ENCODE results near the gene ZIC2.

Gene ZIC2

GRCh38 chr13:99973163-99973807 lies 8.3 kb upstream of the ZIC2 start:
- in situ Hi-C loops (cut with MboI; ENCODE audit: low sequenced_read_pairs), result no loop called here

GRCh38 chr13:99973808-99974185 lies 7.8 kb upstream of the ZIC2 start:
- in situ Hi-C loops (cut with MboI; ENCODE audit: low sequenced_read_pairs), result no loop called here

- in situ Hi-C loops (cut with MboI; ENCODE audit: low sequenced_read_pairs), result no loop called here
Measured at GRCh38 chr13:99974296-99974938, 7.2 kb upstream of the ZIC2 start.

GRCh38 chr13:99974939-99975561 lies 6.5 kb upstream of the ZIC2 start:
- in situ Hi-C loops (cut with MboI; ENCODE audit: low sequenced_read_pairs), result no loop called here

DNA sequence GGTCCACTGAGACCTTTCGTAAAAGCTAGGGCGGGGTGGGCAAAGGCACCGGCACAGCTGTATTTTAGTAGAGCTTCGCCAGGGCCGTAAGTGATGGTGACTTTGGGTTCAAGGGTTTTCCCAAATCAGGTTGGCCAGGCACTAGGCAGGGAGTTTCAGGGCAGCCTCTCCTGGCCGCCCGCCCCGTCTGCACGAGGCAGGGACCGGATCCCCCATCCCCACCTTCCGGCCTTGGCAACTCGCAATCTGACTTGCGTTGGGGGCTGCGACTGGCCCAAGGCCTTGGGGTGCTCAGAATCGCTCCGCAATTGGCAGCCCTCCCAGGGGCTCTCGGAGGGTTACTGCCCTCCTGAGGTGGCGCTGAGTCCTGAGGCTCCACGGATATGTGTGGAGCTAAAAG lies 6.0 kb upstream of the ZIC2 start:
- in situ Hi-C loops (cut with MboI; ENCODE audit: low sequenced_read_pairs), result no loop called here

- in situ Hi-C loops (cut with MboI; ENCODE audit: low sequenced_read_pairs), result no loop called here
Measured at GRCh38 chr13:99976575-99976974, 5.0 kb upstream of the ZIC2 start.

GRCh38 chr13:99977334-99977911 lies 4.2 kb upstream of the ZIC2 start:
- in situ Hi-C loops (cut with MboI; ENCODE audit: low sequenced_read_pairs), result no loop called here

DNA sequence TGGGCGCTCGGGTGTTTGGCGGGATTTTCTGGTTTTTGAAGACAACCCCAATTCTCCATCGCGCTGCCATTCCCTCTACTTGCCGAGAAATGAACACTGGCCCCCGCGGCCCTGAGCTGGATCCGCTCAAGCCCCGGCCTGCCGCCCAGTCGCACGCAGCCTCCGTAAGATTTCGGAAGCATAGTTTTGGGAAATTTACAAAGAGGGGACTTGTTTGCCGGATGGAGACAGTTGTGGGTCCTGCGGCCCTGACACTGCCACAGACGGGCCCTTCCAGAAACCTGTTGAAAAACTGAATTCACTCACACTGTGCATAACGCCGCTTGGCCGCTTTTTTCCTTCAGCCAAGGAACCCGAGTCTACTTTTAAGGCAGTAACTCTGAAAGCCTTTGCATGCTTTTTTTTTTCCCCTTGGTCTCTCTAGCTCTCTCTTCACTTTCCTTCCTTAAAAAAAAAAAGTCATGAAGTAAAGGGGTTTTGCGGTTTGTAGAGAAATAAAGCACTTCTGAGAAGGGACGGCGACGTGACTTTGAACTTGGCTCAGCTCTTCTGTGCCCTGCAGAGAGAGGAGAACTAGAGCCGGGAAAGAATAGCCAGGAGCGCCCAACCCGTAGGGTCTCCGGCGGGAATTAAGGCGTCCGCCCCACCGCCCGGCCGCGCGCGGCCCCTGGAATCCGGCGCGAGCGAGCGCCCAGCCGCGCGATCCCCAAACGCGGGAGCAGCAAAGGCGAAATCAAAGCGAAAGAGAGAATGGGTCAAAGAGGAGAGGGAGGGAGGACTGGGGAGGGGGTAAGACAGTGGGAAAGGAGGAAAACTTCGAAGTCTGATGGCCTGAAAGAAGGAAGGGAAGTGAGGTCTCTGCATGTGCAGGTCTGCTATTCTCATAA lies 3.4 kb upstream of the ZIC2 start:
- in situ Hi-C loops (cut with MboI; ENCODE audit: low sequenced_read_pairs), result no loop called here

DNA sequence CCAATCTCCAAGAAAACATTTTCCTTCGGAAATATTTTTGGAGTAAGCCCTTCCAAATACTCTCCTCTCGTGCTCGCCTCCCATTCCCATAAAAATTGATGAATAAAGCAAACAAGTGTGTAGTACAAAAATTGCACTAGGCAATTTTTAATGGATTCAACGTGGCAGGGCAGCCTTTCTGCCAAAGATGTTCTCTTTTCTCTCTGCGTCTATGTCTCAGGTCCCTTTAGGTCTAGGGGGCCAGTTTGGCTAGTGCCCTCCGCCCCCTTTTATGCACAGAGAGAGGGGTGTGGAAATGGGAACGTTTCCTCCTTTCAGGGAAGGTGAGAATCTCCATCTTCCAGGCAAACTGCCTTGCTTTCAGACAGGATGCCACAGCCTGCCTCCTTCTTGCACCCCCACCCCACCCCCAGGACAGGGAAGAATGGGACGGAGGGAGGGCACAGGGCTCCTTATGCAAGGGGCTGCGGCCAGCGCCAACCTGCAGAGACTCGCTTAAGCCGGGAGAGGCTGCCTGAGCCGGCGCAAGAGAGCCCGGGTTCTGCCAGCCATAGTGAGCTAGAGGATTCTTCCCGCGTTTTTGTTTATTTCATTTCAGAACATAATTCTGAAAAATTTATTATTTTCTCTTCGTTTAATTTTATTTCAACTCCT lies 2.7 kb upstream of the ZIC2 start:
- in situ Hi-C loops (cut with MboI; ENCODE audit: low sequenced_read_pairs), result no loop called here

- in situ Hi-C loops (cut with MboI; ENCODE audit: low sequenced_read_pairs), result no loop called here
Measured at GRCh38 chr13:99979453-99980200, 2.0 kb upstream of the ZIC2 start.

GRCh38 chr13:99980201-99980823 lies 1.3 kb upstream of the ZIC2 start:
- in situ Hi-C loops (cut with MboI; ENCODE audit: low sequenced_read_pairs), result no loop called here

DNA sequence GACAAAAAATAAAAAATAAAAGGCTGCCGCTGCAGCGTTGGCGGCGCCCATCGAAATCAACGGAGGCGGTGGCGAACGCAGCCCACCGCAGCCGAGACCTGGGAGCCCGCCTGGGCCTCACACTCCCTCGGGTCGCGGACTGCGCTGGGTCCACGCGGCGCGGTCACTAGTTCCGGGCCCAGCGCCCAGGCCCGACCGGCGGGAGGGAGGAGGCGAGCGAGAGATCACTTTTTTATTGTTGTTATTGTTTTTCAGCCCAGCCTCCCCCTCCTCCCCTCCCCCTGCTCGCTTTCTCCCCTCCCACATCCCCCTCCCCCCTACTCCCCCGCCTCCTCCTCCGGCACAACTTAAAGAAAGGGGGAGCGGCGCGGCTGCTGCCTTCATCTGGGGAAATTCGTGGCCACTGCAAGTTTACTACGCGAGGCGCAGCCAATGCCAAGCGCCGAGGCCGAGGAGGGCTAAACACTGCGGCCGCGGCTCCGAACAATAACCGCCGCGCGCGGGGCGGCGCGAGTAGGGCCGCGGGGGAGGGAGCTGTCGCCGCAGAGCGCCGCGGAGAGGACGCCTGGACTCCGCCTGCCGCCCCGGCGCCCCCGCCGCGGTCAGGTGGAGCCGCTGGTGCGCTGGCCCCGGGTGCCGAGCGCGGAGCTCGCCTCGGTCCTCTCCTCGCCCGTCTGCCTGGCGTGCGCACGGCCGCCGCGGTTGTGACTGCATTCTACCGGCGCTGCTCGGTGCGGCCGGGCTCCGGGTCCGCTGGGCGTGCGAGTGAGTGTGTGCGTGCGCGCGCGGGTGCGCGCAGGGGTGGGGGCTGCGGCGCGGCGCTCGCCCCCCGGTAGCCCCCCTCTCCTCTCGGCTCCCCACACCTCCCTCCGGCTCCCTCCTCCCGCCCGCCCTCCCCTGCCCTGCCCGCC lies 505 bp upstream of the ZIC2 start:
- in situ Hi-C loops (cut with MboI; ENCODE audit: low sequenced_read_pairs), result no loop called here

GRCh38 chr13:99982036-99982730 lies 599 bp downstream of the ZIC2 start:
- in situ Hi-C loops (cut with MboI; ENCODE audit: low sequenced_read_pairs), result no loop called here

GRCh38 chr13:99982731-99983498 lies 1.3 kb downstream of the ZIC2 start:
- in situ Hi-C loops (cut with MboI; ENCODE audit: low sequenced_read_pairs), result no loop called here

DNA sequence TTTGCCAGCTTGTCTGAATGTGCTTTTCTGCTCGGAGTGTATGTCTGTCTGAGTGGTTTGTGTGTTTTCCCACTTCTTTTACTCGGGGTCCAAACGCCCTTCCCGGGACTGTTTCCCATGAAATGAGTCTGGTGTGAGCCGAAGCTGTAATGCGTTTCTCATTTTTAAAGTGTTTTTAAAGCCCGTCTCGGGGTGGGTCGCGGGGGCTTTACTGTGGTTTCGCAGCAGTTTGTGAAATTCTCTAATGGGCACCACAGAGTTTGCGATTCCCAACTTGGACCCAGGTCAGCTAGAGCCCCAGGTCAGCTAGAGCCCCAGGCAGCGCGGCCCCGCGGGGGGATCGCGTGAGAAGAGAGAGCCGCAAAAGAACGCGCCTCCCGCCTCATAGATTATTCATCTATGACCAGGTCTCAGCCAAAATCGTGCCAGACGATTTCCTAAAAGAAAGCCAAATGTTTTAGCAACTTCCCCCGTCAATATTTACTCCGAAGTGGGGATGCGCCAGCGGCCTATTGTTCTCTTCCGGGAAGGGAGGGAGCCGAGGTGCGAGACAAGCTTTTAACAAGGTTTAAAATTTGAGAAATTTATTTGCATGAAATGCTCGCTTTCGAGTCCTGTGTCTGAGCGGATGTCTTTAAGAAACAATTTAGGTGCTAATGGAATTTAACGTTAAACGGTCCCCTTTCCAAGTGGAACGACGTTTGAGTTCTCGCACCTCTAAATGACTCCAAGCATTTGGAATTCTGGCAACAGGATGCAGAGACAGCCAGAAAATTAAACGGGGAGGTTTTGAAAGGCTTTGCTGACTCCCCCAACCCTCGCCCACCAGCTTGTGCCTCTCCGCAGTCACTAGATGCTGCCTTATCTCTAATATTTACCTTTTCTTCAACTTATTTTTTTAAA lies 2.2 kb downstream of the ZIC2 start:
- in situ Hi-C loops (cut with MboI; ENCODE audit: low sequenced_read_pairs), result no loop called here

Data from HL-60/S4 treated with phorbol 12-myristate 13-acetate at 8.2 ng/mL for 4 days and 3 days (cell line).